ENCODE results near the gene PGD. TPM values are rescaled to one million over a fixed set of nuclear protein-coding genes. Genes with fewer than 3 reads are reported as not detected.

Gene PGD
- total and polyA plus RNA-seq, 2 of the 13 experiments (the other 11 are each of a cell fraction or from before 2014, with no cell fraction given) = 64.8 to 210 TPM

DNA sequence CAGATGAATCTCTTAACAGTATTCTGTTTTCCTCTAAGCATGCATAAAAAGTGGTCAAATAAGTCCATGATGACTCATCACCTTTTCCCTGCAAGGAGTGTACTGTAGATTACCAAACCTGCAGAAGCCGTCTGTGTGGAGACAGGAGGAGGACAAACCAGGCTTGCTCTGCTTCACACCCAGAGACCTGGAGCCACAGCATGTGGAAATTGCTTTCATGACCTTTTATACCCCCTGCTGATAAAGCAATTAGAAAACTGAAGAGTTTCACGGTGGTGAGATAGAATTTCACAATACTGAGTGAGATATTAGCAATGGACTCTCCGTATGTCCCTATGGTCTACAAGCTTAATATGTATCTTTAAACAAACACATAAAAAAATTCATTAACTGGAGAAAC is 60.3 kb downstream of the PGD start:
- TSS peak; percentile 39 for BruUV-seq (replicated peaks)
- Histone ChIP-seq H3K79me2 (ENCODE audit: insufficient read depth, low read length) (no peaks in the 10 kb centered on the region), H4K20me1 (ENCODE audit: insufficient read depth, low read length) (no peaks in the 10 kb centered on the region), H3K27me3 (ENCODE audit: control insufficient read depth in 1 of 2, insufficient read depth in 2 of 2, low read length in 2 of 2) (no peaks in the 10 kb centered on the region), H3K9me3 (ENCODE audit: low read length) (no peaks in the 10 kb centered on the region), H3K4me3 (replicated peaks in 1 of 3; ENCODE audit: insufficient read depth in 1 of 3, low read depth in 2 of 3, low read length in 3 of 3) (no peak overlapping the region), H3K4me1 (ENCODE audit: insufficient read depth, low read length) (peaks cover 6% of the 10 kb centered on the region), H2AFZ (ENCODE audit: low read length) (no peak overlapping the region), H3K27ac (ENCODE audit: extremely low read length, insufficient read depth, low read length) (no peak overlapping the region), H3K4me2 (ENCODE audit: low read depth, low read length) (no peak overlapping the region), H3K36me3 (replicated peaks in 1 of 2; ENCODE audit: control insufficient read depth in 1 of 2, insufficient read depth in 2 of 2, low read length in 2 of 2) (peaks cover 13 to 18% of the 10 kb centered on the region in 2 experiments; a peak in 4 of 5 replicates), H3K9ac (ENCODE audit: insufficient read depth, low read depth, low read length) (no peak overlapping the region)
- FAIRE-seq (no peak), ATAC-seq (no peak), DNase-seq (ENCODE audit: low spot score) (peak; percentile 18)
- POLR2A ChIA-PET = no interaction called here
- 71% methylated on average over 3 of the region's 3 CpGs for WGBS (ENCODE audit: low lambda C conversion rate)
- intact Hi-C loops (cut with micrococcal nuclease; ENCODE audit: unreplicated experiment) (no loop called here), in situ Hi-C loops (cut with HindIII; ENCODE audit: extremely low pct_ligation_motif_present, low pct_unique_long_range_greater_than_20kb) (no loop called here)
- CTCF ChIA-PET (ENCODE audit: low intra/inter-chr PET ratio, low total read pairs) = no interaction called here
- TF ChIP-seq MAFK (conservative IDR thresholded peaks at IDR 0.05 in 1 of 2, IDR thresholded peaks at IDR 0.05 in 1 of 2; ENCODE audit: low read length in 2 of 2) (peak; percentile 75 to 78), CEBPB (IDR thresholded peaks at IDR 0.05; ENCODE audit: borderline replicate concordance, low read depth, low read length) (peak; percentile 48; the same call in 1 of the 2 replicates), ZNF782 (CRISPR knock-in tag; IDR thresholded peaks at IDR 0.05; ENCODE audit: borderline replicate concordance) (no peak), MAFF (IDR thresholded peaks at IDR 0.05; ENCODE audit: low read depth, low read length) (peak; percentile 56), IRX3 (CRISPR knock-in tag; IDR thresholded peaks at IDR 0.05; ENCODE audit: borderline replicate concordance, low read depth) (no peak), ZNF263 (CRISPR knock-in tag; IDR thresholded peaks at IDR 0.05) (no peak), ERF (CRISPR knock-in tag; IDR thresholded peaks at IDR 0.05) (no peak), FOSL2 (CRISPR knock-in tag; IDR thresholded peaks at IDR 0.05) (peak; percentile 68), AGO2 (optimal IDR thresholded peaks at IDR 0.05; ENCODE audit: low read depth, low read length) (no peak), NFE2L2 (IDR thresholded peaks at IDR 0.05; ENCODE audit: low read length) (peak; percentile 66), CREB1 (IDR thresholded peaks at IDR 0.05) (0 out of 2 replicates have a peak, but pooled peaks have one; percentile 7), CREB1 (CRISPR knock-in tag; IDR thresholded peaks at IDR 0.05) (no peak)
- TF ChIP-seq, protein P1, sequence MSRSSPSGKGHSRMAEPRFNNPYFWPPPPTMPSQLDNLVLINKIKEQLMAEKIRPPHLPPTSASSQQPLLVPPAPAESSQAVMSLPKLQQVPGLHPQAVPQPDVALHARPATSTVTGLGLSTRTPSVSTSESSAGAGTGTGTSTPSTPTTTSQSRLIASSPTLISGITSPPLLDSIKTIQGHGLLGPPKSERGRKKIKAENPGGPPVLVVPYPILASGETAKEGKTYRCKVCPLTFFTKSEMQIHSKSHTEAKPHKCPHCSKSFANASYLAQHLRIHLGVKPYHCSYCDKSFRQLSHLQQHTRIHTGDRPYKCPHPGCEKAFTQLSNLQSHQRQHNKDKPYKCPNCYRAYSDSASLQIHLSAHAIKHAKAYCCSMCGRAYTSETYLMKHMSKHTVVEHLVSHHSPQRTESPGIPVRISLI (CRISPR knock-in tag; IDR thresholded peaks at IDR 0.05; ENCODE audit: borderline replicate concordance) = no peak
